ENCODE measurements around the gene COL12A1. TPM values are rescaled to one million over a fixed set of nuclear protein-coding genes. Genes with fewer than 3 reads are reported as not detected.

COL12A1 gene
- total RNA-seq, 1 donor: under 0.01 TPM

- DNase-seq (ENCODE audit: low read depth in 2 of 3, low spot score in 2 of 3): no peak
These were observed 22.7 kb downstream of the COL12A1 start for GRCh38 chr6:75183099-75183541.

- no peak for DNase-seq (ENCODE audit: low read depth in 2 of 3, low spot score in 2 of 3)
These were observed 25.0 kb downstream of the COL12A1 start for GRCh38 chr6:75180864-75181263.

- DNase-seq (ENCODE audit: low read depth in 2 of 3, low spot score in 2 of 3): no peak
These were observed 27.1 kb downstream of the COL12A1 start for GRCh38 chr6:75178757-75179156.

GRCh38 chr6:75176076-75176582, 29.7 kb downstream of the COL12A1 start:
- DNase-seq (ENCODE audit: low read depth in 2 of 3, low spot score in 2 of 3): no peak

- DNase-seq (ENCODE audit: low read depth in 2 of 3, low spot score in 2 of 3): no peak
These were observed 33.9 kb downstream of the COL12A1 start for GRCh38 chr6:75171986-75172385.

- no peak for DNase-seq (ENCODE audit: low read depth in 2 of 3, low spot score in 2 of 3)
These were observed 34.3 kb downstream of the COL12A1 start for GRCh38 chr6:75171567-75171966.

- no peak for DNase-seq (ENCODE audit: low read depth in 2 of 3, low spot score in 2 of 3)
These were observed 34.9 kb downstream of the COL12A1 start for GRCh38 chr6:75170691-75171560.

GRCh38 chr6:75169689-75170586, 35.9 kb downstream of the COL12A1 start:
- no peak for DNase-seq (ENCODE audit: low read depth in 2 of 3, low spot score in 2 of 3)

GRCh38 chr6:75167851-75168250, 38.0 kb downstream of the COL12A1 start:
- no peak for DNase-seq (ENCODE audit: low read depth in 2 of 3, low spot score in 2 of 3)

GRCh38 chr6:75167325-75167724, 38.5 kb downstream of the COL12A1 start:
- DNase-seq (ENCODE audit: low read depth in 2 of 3, low spot score in 2 of 3): no peak

- DNase-seq (ENCODE audit: low read depth in 2 of 3, low spot score in 2 of 3): no peak
These were observed 39.1 kb downstream of the COL12A1 start for GRCh38 chr6:75166773-75167172.

- no peak for DNase-seq (ENCODE audit: low read depth in 2 of 3, low spot score in 2 of 3)
These were observed 39.6 kb downstream of the COL12A1 start for GRCh38 chr6:75166236-75166635.

GRCh38 chr6:75158176-75158575, 47.7 kb downstream of the COL12A1 start:
- no peak for DNase-seq (ENCODE audit: low read depth in 2 of 3, low spot score in 2 of 3)

- DNase-seq (ENCODE audit: low read depth in 2 of 3, low spot score in 2 of 3): no peak
These were observed 48.5 kb downstream of the COL12A1 start for GRCh38 chr6:75157336-75157735.

- no peak for DNase-seq (ENCODE audit: low read depth in 2 of 3, low spot score in 2 of 3)
These were observed 49.5 kb downstream of the COL12A1 start for GRCh38 chr6:75156186-75156878.

GRCh38 chr6:75155631-75156030, 50.2 kb downstream of the COL12A1 start:
- DNase-seq (ENCODE audit: low read depth in 2 of 3, low spot score in 2 of 3): no peak

GRCh38 chr6:75154973-75155372, 50.9 kb downstream of the COL12A1 start:
- no peak for DNase-seq (ENCODE audit: low read depth in 2 of 3, low spot score in 2 of 3)

GRCh38 chr6:75150685-75151412, 55.0 kb downstream of the COL12A1 start:
- DNase-seq (ENCODE audit: low read depth in 2 of 3, low spot score in 2 of 3): no peak

GRCh38 chr6:75149696-75150095, 56.2 kb downstream of the COL12A1 start:
- DNase-seq (ENCODE audit: low read depth in 2 of 3, low spot score in 2 of 3): no peak

- no peak for DNase-seq (ENCODE audit: low read depth in 2 of 3, low spot score in 2 of 3)
These were observed 56.6 kb downstream of the COL12A1 start for GRCh38 chr6:75149240-75149639.

Measured in hematopoietic multipotent progenitor cell (in vitro differentiated cells).